Activated CD4-positive, alpha-beta T cell treated with anti-CD3 and anti-CD28 coated beads, Interleukin-2, amount 50 U/mL, for 1 hour (primary cell): ENCODE measurements around the gene KIF2A.

Source experiments
- DNase-seq: peaks from one replicate; pipeline ENCODE4 v3.0.0-alpha.2; 2020

Gene KIF2A

DNA sequence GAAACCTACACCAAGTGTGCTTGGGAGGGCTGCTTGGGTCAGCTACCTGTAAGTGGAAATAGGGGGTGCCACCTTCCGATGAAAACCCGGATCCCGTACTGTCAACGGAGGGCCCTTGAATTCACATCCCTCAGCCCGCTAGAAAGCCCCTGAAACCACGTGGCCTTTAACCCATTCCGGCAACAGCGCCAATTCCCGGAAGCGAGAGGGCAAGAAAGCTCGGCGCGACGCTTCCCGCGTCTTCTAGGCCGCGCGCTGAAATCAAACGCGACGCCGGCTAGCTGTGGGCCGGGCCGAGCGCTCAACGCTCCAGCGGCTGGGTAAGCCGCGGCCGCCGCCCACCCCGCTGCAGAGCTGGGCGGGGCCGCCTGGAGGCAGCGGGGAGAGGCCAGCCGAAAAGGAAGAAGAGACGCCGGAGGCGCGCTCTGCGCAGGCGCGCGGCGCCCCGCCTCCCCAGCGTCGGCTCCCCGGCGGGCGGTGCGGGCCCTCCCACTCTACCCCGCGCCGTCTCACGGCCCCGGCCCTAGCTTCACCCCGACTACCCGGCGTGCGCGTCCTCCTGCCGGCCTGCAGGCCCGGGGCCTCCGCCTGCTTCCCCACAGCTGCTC is at the start of gene KIF2A:
TSS of gene KIF2A (plus strand) at position 492 of the 608 bp plus-strand sequence. CDS start 267 bp downstream, outside the sequence.
- peak; percentile 87 for DNase-seq

DNA sequence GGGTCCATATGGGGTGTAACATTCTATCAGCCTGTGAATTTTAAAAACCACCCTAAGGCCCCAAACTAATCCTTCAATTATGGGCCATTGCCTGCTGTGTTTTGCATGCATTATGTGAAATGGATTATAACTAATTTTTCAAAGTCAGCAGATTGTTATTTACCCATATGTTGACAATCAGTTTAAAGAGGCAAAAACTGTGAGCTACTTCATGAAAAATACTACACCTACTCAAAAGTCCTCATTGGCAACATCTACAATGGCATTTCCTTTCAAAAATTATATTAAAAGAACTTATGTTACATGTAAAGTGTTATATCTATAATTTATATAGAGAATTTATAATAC is 49.0 kb upstream of the KIF2A start:
- DNase-seq: no peak

DNA sequence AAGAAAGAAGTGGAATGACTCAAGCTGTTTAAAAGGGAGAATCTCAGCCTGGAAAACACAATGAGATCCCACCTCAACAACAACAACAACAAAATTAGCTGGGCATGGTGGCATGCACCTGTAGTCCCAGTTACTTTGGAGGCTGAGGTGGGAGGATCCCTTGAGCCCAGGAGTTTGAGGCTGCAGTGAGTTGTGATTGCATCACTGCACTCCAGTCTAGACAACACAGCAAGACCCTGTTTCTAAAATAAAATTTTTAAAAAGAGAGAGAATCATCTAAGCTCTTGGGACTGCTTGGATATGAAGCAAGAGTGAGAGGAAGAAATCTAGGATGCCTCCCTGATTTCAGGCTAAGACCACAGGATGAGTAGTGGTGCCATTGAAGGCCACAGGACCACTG is 47.4 kb upstream of the KIF2A start:
- no peak for DNase-seq

DNA sequence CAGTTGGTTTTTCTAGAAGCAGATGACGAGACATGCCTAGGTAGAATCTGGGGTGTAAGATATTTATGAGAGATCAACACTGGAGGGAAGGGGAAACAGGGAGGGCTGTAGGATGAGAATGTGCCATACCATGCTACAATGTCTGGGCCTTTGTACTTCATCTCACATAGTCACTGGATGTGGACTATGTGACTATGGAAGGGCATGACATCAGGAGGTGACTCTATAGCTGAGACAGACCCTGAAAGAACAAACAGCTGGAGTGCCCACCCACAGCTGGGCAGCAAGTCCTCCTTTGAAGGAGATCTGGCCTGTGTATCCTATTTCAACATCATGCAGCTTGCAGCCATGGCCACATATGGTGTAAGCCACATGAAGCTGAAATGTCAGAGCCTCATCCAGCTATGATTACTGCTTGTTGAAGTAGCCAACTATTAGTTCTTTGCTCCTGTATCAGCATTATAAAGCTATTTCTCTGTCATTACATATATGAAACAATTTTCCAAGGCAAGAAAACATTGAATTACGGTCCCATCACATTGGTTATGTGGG is 46.2 kb upstream of the KIF2A start:
- DNase-seq: no peak

DNA sequence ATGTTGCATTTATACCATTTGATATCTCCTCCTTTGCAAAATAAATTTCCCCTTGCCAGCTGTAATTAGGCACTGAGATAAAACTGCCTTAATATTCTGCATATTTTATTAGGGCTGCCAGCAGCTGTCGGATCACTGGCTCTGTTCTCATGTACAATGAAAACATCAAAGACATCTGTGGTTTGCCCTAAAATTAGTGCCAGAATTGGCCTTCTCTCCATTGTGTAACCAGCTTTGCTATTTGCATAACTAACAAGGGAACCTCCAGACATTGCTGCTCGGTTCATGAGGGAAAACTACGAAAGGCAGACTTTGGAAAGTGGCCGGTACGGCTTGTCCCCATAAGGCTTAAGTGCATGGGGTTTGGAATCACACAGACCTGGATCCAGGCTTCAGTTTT is 45.5 kb upstream of the KIF2A start:
- DNase-seq: no peak

DNA sequence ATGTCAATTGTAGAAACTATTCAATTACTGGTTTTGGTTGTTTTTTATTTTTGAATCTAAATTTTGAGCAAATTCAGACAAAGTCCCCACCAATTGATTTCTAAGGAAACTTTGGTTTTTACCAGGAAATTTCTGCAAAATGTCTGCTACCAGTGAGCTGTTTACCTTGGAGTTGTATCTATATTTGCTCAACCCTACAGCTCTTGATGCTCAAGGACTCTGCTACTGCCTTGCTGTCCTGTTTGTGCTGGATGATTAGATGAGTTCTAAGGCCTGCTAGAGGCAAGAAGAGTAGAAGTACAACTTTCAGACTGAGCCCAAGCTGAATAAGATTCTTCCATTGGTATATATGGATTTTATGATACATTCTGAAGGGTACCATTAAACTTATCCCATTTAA is 42.6 kb upstream of the KIF2A start:
- DNase-seq: no peak

DNA sequence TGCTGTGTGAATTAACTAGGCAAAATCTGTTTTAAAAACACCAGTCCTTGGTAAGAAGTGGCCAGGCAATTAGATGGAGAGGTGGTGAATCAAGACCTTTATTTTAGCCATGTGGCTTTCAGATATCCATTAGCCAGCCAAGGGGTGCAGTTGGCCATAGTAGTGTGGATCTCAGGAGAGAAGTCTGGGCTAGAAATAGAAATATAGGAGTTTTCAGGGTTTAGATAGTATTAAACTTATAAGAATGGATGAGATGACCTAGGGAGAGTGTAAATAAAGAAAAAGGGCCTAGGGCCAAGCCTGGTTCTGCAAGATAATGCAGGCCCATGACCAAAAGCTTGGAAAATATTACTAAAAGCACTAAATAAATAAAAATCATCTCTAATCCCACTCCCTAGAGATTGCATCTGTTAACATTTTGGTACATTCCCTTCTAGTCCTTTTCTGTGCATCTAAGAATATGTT is 40.3 kb upstream of the KIF2A start:
- DNase-seq: no peak

DNA sequence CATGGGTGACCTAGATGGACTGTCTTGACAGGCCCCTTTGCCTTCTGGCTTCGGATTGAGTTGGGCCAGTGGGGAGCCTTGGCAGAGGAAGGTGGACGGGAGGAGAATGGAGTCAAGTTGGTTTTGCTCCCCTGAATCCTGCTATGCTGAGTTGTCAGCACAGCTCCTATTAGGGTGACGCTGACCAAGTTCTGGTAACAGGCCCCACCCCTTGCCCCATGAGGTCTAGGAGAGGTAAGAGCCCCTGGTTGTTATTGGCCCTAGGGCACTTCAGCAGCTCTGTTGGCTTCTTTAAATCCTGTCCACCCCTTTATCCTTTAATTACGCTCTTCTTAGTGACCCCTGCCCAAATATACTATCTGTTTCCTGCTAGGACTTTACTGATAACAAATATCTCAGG is 39.4 kb upstream of the KIF2A start:
- no peak for DNase-seq

DNA sequence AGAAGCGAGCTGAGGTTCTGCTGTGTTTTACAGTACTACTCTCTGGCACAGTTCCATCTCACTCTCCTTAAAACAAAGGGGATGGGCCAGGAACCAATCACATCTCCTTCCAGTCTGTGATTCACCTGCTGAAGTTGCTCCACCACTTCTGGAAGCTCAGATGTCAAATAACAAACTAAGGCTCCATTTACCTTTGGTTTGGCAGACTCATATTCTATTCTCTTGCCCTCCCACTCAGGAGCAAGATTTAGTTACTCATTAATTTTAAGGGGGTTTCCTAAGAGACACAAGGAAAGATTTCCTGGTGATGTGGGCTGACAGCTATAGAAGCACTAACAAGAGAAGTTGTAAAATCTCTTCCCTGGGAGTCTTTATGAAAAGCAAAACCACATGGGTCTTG is 37.8 kb upstream of the KIF2A start:
- no peak for DNase-seq

DNA sequence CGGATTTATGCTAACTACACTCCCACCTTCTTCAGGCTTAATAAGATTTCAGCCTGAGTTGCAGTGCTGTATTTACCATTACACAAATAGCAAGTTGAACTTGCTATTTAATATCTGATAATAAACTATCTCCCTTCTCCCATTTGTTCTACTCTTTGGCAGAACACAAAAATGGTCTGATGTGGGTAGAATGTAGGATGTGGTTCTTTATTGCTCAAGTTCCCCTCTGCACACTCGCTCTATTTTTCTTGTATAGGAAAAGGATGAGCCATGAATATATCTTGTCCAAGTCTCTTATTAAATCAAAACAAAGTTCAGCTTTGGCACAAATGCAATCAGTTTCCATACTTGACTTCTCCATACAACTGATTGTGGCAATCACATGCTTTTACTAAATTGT is 37.2 kb upstream of the KIF2A start:
- DNase-seq: no peak

DNA sequence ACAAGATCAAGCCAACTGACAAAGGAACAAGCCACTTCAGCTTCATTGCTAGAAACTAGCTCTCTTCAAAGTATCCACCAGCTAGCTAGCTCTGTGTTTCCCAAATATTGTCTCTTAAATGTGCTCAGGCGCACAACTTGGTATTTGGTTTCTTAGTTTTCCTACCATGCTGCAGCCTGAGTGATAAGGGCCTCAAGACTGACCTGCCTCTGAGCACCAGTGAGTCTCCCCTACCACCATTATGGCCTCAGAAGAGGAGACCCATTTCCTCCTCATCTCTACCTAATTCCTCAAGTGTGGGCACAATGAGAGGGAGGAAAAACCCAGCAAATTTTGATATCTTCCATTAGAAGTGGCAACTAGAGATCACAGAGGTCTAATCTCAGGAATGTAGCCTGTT is 34.6 kb upstream of the KIF2A start:
- no peak for DNase-seq

DNA sequence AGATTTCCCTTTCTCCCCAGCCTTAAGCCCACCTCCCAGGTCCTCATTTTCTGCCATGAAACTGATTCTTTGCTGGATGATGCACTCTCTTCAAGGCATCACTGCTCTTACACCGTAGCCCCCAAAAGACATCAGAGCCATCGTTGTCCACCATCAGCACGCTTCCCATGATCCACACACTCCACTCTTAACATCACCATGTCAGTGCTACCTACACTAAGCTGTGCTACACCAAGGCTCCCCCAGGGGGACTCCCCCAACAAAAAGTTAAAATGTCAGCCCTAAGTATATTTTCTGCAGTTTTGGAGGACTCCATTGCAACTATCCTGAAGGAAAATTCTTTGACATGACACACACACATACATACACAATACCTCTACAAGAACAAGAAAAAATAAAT is 34.1 kb upstream of the KIF2A start:
- no peak for DNase-seq

DNA sequence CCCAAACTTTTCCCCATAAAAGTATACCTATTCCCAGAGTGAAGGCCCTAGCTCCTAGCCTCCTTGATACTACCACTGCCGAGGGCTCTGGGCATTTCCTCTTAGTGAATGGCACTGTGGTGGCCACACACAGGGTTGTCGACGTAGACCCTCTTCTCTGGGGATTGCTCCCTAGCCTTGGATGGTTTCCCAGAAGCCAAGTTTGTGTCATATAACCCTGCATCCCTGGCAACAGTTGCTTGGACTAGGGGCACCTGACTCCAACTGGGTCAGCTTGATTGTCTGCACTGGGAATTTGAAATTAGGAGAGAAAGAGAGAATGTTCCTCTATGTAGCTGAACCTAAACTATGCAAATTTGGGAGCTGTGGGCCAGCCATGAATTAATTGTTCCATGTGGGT is 32.3 kb upstream of the KIF2A start:
- DNase-seq: no peak

DNA sequence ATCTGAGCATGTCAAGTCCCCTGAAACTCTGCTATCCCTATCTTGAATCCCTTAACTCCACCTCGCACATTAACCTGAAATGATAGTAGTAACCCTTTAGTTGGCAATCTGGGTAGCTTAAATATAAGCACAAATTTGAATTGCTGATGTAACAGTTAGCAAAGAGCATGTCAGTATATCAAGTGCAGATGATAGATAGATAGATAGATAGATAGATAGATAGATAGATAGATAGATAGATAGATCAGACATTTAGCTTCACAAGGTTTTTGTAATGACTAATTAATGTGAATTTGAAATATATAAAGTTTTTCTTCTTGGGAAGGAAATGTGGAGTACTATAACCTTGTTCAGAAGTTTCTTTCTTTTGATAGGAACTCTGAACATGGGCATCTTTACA is 30.4 kb upstream of the KIF2A start:
- no peak for DNase-seq

DNA sequence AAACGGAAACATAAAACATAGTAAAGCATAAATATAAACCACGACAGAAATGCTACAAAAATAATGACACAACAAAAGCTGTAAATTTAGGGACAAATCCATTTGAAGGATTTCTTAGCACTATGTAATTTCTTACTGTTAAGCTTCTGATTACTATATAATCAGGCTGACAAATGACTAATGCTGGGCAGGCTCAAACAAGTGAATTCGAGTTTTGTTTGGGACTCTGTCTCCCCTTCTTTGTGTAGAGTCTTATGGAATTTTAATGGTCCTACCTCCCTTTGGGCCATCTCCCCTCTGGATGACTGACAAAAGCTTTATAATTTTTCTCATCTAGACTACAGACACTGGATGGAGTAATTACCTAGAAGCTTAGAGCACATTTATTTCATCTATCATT is 24.6 kb upstream of the KIF2A start:
- no peak for DNase-seq

DNA sequence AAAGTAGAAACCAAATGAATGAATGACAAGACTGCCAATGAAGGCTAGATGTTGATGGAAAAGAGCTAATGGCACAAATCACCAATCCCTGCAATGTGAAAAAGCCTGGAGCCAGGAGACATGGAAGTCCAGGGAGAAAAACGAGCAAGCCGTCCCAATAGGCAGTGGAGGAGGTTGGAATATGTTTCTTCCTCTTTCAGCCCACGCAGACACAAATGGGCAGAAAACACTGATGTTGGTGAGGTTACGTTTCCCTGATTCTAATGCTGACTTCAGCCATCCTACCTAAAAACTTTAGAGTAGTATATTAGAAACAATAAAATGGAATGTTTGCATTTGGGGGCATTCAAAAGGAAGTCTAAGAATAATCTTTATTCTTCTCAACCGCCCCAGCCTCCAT is 23.9 kb upstream of the KIF2A start:
- DNase-seq: no peak

DNA sequence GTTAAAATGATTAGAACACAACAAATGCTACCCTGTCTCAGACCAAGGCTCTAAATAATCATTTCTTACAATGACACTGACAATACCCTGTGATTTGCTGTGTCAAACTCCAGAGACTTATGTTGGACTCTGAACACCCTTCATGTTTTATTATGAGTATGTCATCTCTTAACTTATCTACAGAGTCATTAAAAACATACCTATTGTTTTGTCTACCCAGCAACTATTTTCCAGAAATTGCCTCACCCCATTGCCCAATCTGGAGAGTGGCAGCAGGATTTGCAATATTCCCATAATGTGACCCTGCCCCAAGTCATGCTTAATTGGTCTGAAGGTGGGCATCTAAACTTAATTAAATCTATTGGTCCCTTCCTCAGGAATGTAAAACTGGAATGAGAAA is 23.0 kb upstream of the KIF2A start:
- DNase-seq: no peak

DNA sequence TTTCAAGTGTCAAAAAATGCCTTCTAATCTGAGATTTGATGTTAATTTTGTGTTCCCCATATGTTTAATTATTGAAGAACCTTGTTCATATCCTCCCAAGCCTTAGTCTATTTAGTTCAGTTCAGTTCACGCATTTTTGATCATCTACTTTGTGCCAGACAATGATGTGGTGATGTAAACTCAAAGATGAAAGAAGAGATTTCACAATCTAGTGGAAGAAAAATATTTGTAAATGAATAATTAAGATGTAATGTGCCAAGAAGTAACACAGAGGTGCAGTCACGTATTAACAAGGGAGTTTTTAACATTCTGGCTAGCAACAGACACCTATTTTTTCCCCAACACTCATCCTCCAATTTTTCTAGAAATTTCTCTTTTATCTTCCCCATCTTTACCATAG is 22.1 kb upstream of the KIF2A start:
- no peak for DNase-seq

DNA sequence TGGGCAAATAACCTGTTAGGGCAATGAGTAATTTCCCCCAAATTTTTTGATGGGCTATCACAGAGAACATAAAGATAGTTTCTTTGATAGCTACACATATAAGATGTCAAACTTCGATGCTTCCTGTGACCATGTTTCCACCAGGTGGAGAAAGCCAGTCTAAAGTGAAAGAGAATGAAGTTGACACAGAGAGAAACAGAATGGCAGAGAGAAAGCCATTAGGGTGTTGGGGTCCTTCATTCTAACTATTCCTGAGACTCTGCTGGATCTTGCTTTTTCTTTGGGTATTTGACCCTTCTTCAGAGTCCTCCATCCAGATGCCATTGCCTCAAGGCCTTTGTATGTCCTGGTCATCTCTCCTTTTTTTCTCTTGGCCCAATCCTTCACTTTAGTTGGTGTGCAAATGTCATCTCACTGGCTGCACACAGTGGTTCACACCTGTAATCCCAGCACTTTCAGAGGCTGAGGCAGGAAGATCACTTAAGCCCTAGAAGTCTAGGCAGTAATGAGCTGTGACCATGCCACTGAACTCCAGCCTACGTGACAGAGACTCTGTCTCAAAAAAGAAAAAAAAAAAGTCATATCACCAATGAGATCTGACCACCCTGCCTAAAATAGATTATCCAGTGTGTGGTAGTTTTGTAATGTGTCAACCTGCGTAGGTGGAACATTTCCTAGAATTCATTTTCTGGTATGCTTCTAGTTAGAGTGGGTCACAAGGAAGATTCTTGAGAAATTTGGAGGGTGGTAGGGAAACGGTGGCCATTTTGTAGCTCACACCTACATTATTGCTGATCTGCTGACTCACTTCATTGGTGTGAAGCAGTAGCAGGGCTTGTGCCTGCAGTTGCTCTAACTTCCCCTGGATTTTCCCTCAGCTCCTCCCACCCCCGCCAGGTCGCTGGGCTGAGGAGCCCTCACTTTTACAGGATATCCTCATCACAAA is 20.8 kb upstream of the KIF2A start:
- DNase-seq: no peak

DNA sequence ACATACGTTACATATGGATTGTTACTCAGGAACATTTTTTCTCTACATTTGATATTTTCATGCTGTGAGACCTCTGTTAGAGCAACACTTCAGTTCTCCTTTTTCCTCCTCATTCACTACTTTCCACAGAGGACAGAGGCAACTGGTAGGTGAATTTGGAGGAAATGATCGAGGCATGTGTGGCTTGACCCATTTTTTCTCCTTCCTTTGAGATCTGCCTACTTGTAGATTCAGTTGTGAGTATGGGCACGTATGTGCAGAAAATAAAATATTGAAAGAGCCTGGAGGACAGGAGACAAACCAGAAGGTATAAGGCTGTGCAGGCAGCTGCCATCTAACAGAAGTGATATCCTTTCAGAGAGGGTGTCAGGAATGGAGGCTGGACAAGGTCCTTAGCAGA is 19.2 kb upstream of the KIF2A start:
- DNase-seq: no peak

DNA sequence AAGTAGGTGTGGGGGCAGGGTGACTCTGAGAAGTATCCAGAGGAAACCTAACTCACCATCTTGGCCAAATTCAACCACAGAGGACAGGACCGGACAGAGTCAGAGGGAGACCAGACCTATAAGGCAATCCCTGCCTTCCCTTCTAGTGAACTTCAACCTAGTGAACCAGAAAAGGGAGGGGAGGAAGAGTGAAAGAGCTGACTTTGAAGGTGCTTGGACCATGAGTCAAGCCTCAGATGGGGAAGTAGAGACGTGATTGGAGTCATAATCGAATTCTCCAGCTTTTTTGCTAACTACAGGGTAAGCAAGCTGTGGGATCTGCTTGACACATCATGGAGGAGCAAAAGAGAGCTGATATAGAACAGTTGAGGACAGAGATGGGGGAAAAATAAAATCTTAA is 18.8 kb upstream of the KIF2A start:
- DNase-seq: no peak

DNA sequence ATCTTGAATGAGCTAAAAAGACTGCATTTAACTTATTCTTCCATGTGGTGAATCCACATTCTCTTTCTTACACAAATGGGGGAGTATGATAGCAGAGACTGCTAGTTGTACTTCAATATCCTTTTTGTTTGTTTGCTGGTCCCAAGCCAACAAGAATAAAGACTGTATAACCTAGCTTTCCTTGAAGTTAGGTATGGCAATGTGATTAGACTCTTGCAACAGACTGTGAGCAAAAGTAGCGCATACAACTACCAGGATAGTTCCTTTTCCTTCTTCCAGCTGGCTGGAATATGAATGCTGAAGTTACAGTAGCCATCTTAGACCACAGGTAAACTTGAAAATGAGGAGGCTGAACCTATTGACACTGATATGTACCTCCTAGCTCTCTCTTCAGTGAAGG is 17.9 kb upstream of the KIF2A start:
- DNase-seq: no peak

DNA sequence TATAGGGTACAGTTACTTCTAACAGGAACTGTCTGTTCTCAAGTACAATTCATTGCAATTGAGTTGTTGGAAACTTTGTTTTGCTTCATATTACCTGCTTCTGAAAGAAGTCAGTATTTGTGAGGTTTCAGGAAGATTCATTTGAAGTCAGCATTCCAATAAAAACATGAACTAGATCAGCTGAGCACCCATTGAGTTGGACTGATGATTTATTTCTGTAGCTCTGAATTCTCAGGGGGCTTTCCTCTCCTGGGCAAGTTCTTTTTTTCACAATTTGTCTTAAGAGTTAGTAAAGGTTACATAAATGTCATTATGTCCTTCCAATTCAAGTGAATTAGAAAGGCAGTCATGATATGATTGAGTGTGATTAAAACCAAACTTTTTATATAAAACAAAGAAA is 16.2 kb upstream of the KIF2A start:
- DNase-seq: no peak

DNA sequence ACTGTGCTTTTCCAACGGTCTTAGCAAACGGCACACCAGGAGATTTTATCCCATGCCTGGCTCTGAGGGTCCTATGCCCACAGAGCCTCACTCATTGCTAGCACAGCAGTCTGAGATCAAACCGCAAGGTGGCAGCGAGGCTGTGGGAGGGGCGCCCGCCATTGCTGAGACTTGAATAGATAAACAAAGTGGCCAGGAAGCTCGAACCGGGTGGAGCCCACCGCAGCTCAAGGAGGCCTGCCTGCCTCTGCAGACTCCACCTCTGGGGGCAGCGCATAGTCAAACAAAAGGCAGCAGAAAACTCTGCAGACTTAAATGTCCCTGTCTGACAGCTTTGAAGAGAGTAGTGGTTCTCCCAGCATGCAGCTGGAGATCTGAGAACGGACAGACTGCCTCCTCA is 14.2 kb upstream of the KIF2A start:
- DNase-seq: peak; percentile 73
